Mammary epithelial cell (primary cell): Measurements from ENCODE around the gene MYLK.

Experiments used
- CTCF ChIP-seq, 2 donors: IDR thresholded peaks in 1 of 2; conservative IDR thresholded peaks in 1 of 2; 2 replicates each; pipeline ENCODE4 v1.5.1; 2011 to 2012; ENCODE audit warnings: inconsistent platforms in 2 of 2, low read length in 2 of 2, mild to moderate bottlenecking in 2 of 2, control low read depth in 1 of 2, low read depth in 1 of 2; ENCODE audit not compliant: insufficient read depth in 1 of 2; ENCODE audit errors: extremely low read depth in 1 of 2
- EZH2 ChIP-seq: IDR thresholded peaks from 2 replicates; pipeline ENCODE4 v1.6.1; 2012; ENCODE audit warnings: low read length, inconsistent platforms, borderline replicate concordance

- TF ChIP-seq CTCF (conservative IDR thresholded peaks at IDR 0.05 in 1 of 2, IDR thresholded peaks at IDR 0.05 in 1 of 2; ENCODE audit: extremely low read depth in 1 of 2, insufficient read depth in 1 of 2, low read depth in 1 of 2, low read length in 2 of 2) (no peak), EZH2 (no peak)
Measured at GRCh38 chr3:123801474-123801873, 82.7 kb downstream of the MYLK start.
